ENCODE results near the gene FRMPD4. TPM values are rescaled to one million over a fixed set of nuclear protein-coding genes. Genes with fewer than 3 reads are reported as not detected.
"Not testable (repeated sequence)": the region's sequence is repeated elsewhere in the genome, so short reads cannot be mapped to it uniquely, and the experiment has no call there.

Gene FRMPD4
- total RNA-seq, 1 experiment from 2014 or later: 0.24 TPM

DNA sequence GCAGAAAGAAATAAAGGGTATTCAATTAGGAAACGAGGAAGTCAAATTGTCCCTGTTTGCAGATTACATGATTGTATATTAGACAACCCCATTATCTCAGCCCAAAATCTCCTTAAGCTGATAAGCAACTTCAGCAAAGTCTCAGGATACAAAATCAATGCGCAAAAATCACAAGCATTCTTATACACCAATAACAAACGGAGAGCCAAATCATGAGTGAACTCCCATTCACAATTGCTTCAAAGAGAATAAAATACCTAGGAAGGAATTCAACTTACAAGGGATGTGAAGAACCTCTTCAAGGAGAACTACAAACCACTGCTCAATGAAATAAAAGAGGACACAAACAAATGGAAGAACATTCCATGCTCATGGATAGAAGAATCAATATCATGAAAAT, 404.0 kb downstream of the FRMPD4 start:
- H4K91ac ChIP-seq (ENCODE audit: insufficient read length, low read depth, low read length); H3K4ac ChIP-seq (ENCODE audit: low read depth, low read length); H3K4me1 Mint-ChIP-seq; H3K4me1 ChIP-seq (ENCODE audit: insufficient read depth, low read length); H2BK12ac ChIP-seq (ENCODE audit: insufficient read length, low read depth, low read length); H3K27ac Mint-ChIP-seq; H2BK20ac ChIP-seq (ENCODE audit: low read depth, low read length, poor library complexity, severe bottlenecking); H3T11ph ChIP-seq (ENCODE audit: low read length); H2AK5ac ChIP-seq (ENCODE audit: insufficient read length, low read length); H2AFZ ChIP-seq (ENCODE audit: low read length); H3K23ac ChIP-seq (ENCODE audit: insufficient read length, low read depth, low read length); H3K27me3 ChIP-seq (ENCODE audit: insufficient read depth, low read length); H3K79me2 ChIP-seq (ENCODE audit: insufficient read depth, low read length); H3K4me3 Mint-ChIP-seq; H3K27ac ChIP-seq (ENCODE audit: insufficient read length, low read depth, low read length); H3K18ac ChIP-seq (ENCODE audit: insufficient read length, low read depth, low read length); H3K9me3 ChIP-seq (ENCODE audit: control insufficient read depth, low read depth, low read length); H4K8ac ChIP-seq (replicated peaks; ENCODE audit: insufficient read length, low read depth, low read length); H3K56ac ChIP-seq (ENCODE audit: insufficient read length, low read depth, low read length); H4K5ac ChIP-seq (ENCODE audit: insufficient read length, low read depth, low read length); H3K9ac ChIP-seq (ENCODE audit: extremely low read depth, insufficient read length, low read length); H4K20me1 ChIP-seq (ENCODE audit: control insufficient read depth, insufficient read depth, insufficient read length); H3K4me2 ChIP-seq (ENCODE audit: insufficient read depth, insufficient read length, low read length); H2BK120ac ChIP-seq (ENCODE audit: low read depth, low read length, poor library complexity, severe bottlenecking); H3K79me1 ChIP-seq (ENCODE audit: insufficient read depth, low read depth, low read length, poor library complexity, severe bottlenecking); H3K36me3 Mint-ChIP-seq (ENCODE audit: insufficient read depth in 1 of 3, low read depth in 3 of 3); H3K14ac ChIP-seq (ENCODE audit: insufficient read depth, low read length); H3K23me2 ChIP-seq (ENCODE audit: insufficient read length, low read depth, low read length, poor library complexity, severe bottlenecking); H3K27me3 Mint-ChIP-seq (ENCODE audit: low read depth); H2BK15ac ChIP-seq (ENCODE audit: low read depth, low read length); H2BK5ac ChIP-seq (ENCODE audit: insufficient read length, low read length); DNase-seq: not testable (repeated sequence)
- H3K9me3 Mint-ChIP-seq: peaks cover 60% of the 10 kb centered on the region in 2 experiments
- no CpG with 5 or more reads among the region's 3 CpGs for WGBS (ENCODE audit: extremely low coverage, insufficient read length, low lambda C conversion rate)

Data from H9 (cell line).